ENCODE data around the gene TMEM74B. TPM values are rescaled to one million over a fixed set of nuclear protein-coding genes. Genes with fewer than 3 reads are reported as not detected.

The TMEM74B gene
- polyA plus RNA-seq, 1 experiment: not detected

DNA sequence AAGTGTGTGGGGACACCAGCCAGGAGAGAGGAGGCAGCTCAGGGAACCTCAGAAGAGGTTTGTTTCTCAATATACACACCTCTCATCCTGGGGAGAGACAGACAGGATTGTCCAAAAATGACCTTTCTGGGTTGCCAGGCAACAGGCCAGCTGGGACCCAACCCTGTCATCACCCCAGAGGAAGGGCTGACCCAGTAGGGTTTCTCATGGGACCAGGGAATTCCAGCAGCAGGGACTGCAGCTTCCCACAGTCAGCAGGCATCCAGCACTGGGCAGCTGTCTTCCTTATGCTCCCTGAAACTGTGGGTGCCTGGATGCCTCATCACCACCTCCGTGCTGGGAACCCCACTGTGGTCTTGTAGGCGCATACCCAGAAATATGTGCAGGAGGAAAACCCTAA is 19.8 kb upstream of the TMEM74B start:
- TF ChIP-seq, protein P1, sequence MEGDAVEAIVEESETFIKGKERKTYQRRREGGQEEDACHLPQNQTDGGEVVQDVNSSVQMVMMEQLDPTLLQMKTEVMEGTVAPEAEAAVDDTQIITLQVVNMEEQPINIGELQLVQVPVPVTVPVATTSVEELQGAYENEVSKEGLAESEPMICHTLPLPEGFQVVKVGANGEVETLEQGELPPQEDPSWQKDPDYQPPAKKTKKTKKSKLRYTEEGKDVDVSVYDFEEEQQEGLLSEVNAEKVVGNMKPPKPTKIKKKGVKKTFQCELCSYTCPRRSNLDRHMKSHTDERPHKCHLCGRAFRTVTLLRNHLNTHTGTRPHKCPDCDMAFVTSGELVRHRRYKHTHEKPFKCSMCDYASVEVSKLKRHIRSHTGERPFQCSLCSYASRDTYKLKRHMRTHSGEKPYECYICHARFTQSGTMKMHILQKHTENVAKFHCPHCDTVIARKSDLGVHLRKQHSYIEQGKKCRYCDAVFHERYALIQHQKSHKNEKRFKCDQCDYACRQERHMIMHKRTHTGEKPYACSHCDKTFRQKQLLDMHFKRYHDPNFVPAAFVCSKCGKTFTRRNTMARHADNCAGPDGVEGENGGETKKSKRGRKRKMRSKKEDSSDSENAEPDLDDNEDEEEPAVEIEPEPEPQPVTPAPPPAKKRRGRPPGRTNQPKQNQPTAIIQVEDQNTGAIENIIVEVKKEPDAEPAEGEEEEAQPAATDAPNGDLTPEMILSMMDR (IDR thresholded peaks at IDR 0.05; ENCODE audit: low read depth, low read length): no peak
- POLR2A ChIA-PET: no interaction called here
- Histone ChIP-seq H3K27ac (ENCODE audit: low read depth, low read length) (no peak overlapping the region), H3K27me3 (ENCODE audit: control insufficient read depth, insufficient read depth, low read length) (peaks cover 51% of the 10 kb centered on the region), H3K9me3 (ENCODE audit: control insufficient read depth, insufficient read depth, low read length) (no peaks in the 10 kb centered on the region), H3K4me3 (ENCODE audit: low read depth, low read length) (no peak overlapping the region)
- no peak for DNase-seq (ENCODE audit: low read depth, low spot score)
- CTCF ChIA-PET: interaction anchor here (1.4 kb wide), 1 partner anchor 8 kb away, joined by 5 read pairs; no protein-coding TSS in a partner anchor

DNA sequence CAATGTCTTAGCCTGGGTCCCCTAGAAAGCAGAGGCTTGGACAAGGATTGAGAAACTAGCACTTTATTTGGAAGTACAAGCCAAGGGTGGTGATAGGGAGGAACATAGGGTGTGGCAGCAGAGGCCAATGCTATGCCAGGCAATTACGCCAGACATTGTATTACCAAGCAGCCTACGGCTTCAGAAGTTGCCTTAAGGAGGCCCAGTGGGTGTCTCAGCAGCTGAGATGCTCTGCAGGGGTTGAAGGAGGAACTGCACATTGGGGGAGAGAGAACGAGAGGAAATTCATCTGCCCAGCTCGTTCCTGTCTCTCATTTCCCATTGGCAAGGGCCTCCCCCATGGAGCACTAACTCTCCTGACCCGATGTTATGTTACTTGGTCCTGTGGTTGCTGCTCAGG is 19.3 kb upstream of the TMEM74B start:
- TF ChIP-seq, protein P1 (IDR thresholded peaks at IDR 0.05; ENCODE audit: low read depth, low read length): no peak
- no peak for DNase-seq (ENCODE audit: low read depth, low spot score)
- Histone ChIP-seq H3K9me3 (ENCODE audit: control insufficient read depth, insufficient read depth, low read length) (no peaks in the 10 kb centered on the region), H3K27me3 (ENCODE audit: control insufficient read depth, insufficient read depth, low read length) (peaks cover 47% of the 10 kb centered on the region), H3K4me3 (ENCODE audit: low read depth, low read length) (no peak overlapping the region), H3K27ac (ENCODE audit: low read depth, low read length) (no peak overlapping the region)
- ChIA-PET POLR2A (no interaction called here), CTCF (interaction anchor here (0.5 to 1.4 kb wide), 2 partner anchors 9 to 300 kb away, joined by 3 to 5 read pairs; no protein-coding TSS in a partner anchor)

DNA sequence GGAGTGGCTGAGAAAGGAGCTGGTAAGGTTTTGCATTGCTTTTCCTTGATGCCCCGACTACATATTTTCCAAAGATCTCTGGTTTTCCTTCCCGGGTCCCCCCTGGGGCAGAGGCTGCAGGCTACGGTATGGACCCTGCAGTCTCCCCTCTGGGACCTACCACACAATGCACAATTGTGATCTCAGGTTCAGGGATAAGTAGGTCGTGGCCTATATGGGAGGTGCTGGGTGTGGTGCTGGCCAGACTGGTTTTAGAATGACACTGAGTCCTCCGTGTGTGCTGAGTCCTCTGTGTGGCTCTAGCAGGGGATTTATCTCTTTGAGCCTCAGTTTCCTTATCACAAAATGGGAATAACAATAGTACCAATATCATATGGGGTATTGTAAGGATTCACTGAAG is 18.8 kb upstream of the TMEM74B start:
- peaks cover 47% of the 10 kb centered on the region for H3K27me3 ChIP-seq (ENCODE audit: control insufficient read depth, insufficient read depth, low read length)
- ChIA-PET POLR2A (no interaction called here), CTCF (interaction anchor here (0.5 to 1.4 kb wide), 3 partner anchors 9 to 300 kb away, joined by 3 to 5 read pairs (median 4); no protein-coding TSS in a partner anchor)
- TF ChIP-seq, protein P1 (IDR thresholded peaks at IDR 0.05; ENCODE audit: low read depth, low read length): no peak
- DNase-seq (ENCODE audit: low read depth, low spot score): no peak
- no peaks in the 10 kb centered on the region for H3K9me3 ChIP-seq (ENCODE audit: control insufficient read depth, insufficient read depth, low read length)
- H3K4me3 ChIP-seq (ENCODE audit: low read depth, low read length): no peak overlapping the region
- no peak overlapping the region for H3K27ac ChIP-seq (ENCODE audit: low read depth, low read length)

DNA sequence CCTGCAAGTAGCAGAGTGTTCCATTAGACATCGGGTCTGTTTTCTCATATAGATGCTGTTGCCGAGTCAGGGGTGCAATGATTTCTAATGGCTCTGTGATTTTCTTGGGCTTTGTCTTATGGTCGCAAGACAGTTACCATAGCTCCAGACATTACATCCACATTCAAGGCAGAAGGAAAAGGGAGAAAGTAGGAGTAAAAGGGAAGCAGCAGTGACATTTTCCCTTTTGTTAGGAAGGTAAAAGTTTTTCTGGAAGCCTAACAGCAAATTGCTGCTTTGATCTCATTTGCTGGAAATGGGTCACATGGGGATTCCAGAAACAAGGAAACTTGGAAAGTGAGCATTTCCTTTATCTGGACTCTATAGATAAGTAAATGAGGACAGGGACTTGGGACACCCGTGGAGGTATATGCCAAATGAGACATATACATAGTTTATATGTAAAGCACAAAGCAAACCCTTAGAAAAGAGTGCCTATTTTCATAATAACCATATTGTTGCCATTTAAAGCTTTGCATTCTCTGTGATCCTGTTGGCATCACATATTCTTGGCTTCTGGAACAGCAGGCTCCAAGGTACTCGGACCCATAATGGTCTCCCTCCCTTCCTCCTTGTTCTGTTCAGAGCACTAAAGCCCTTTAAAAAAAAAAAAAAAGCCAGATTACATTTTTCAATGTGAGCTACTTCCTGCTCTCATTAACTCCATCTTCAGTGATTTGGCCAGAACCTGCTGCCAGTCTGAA is 18.2 kb upstream of the TMEM74B start, which contains the start of gene C20orf202:
Gene C20orf202 (plus strand): TSS at position 693 of the 743 bp plus-strand sequence. CDS start 132 bp downstream, outside the sequence.
- TF ChIP-seq, protein P1 (IDR thresholded peaks at IDR 0.05; ENCODE audit: low read depth, low read length): no peak
- ChIA-PET CTCF (interaction anchor here (0.6 to 1.4 kb wide), 2 partner anchors 10 to 52 kb away, joined by 4 to 5 read pairs; no protein-coding TSS in a partner anchor), POLR2A (no interaction called here)
- H3K9me3 ChIP-seq (ENCODE audit: control insufficient read depth, insufficient read depth, low read length): no peaks in the 10 kb centered on the region
- peaks cover 49% of the 10 kb centered on the region for H3K27me3 ChIP-seq (ENCODE audit: control insufficient read depth, insufficient read depth, low read length)
- H3K27ac ChIP-seq (ENCODE audit: low read depth, low read length): no peak within 1 kb of the TSS
- H3K4me3 ChIP-seq (ENCODE audit: low read depth, low read length): no peak within 1 kb of the TSS
- DNase-seq (ENCODE audit: low read depth, low spot score): no peak

DNA sequence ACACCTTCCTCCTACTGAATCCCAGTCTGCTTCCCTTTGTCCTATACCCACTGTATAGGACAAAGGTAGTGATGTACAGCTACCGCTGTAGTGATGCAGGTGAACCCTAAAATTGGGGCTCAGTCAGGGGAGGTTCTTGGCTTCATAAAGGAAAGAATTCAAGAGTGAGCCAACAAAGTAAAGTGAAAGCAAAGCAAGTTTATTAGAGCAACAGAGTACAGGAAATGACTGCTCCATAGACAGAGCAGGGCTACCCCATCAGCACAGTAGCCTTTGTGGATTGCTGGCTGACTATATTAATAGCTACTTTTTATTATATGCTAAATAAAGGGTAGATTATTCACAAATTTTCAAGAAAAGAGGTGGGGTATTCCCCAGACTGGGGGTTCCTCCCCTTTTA is 15.2 kb upstream of the TMEM74B start:
- no peak for DNase-seq (ENCODE audit: low read depth, low spot score)
- CTCF ChIA-PET: interaction anchor here (3.0 kb wide), 1 partner anchor 12 kb away, joined by 16 read pairs; no protein-coding TSS in a partner anchor
- H3K27ac ChIP-seq (ENCODE audit: low read depth, low read length): no peak overlapping the region
- H3K9me3 ChIP-seq (ENCODE audit: control insufficient read depth, insufficient read depth, low read length): no peaks in the 10 kb centered on the region
- H3K4me3 ChIP-seq (ENCODE audit: low read depth, low read length): no peak overlapping the region
- H3K27me3 ChIP-seq (ENCODE audit: control insufficient read depth, insufficient read depth, low read length): peaks cover 45% of the 10 kb centered on the region
- TF ChIP-seq, protein P1 (IDR thresholded peaks at IDR 0.05; ENCODE audit: low read depth, low read length): no peak
- POLR2A ChIA-PET: no interaction called here
